NCI-H345 treated with DMSO at 0.1 percent for 48 hours (cell line): ENCODE measurements around the gene ZDHHC20.

Experiments
- DNase-seq: peaks from one replicate; lab custom pipeline; 2025; ENCODE audit not compliant: unreplicated experiment; lab: John Stamatoyannopoulos, UW

ZDHHC20 gene

DNA sequence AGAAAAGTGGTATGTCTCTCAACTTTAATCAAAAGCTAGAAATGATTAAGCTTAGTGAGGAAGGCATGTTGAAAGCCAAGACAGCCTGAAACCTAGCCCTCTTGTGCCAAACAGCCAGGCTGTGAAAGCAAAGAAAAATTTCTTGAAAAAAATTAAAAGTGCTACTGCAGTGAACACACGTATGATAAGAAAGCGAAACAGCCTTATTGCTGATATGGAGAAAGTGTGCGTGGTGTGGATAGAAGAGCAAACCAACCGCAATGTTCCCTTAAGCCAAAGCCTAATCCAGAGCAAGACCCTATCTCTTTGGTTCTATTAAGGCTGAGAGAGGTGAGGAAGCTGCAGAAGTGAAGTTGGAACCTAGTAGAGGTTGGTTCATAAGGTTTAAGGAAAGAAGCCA, 96.4 kb downstream of the ZDHHC20 start:
- DNase-seq = no peak

DNA sequence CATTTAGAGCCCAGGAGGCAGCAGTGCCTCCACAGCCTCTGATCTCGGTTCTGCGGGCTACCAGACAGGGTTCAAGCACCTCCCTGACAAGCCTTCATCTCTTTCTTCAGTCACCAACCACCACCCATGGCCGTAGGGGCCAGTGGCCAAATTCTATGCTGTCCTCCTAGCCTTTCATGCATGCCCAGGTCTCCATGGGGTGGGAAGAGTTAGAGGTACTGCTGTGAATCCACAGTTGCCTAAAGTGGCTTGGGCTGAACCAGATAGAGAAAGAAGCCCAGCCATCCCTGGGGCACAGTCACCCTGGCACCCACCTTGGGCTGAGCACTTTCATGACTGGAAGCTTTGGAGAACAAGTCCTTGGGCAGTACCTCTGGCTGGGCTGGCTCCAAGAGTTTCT, 97.4 kb downstream of the ZDHHC20 start:
- no peak for DNase-seq

DNA sequence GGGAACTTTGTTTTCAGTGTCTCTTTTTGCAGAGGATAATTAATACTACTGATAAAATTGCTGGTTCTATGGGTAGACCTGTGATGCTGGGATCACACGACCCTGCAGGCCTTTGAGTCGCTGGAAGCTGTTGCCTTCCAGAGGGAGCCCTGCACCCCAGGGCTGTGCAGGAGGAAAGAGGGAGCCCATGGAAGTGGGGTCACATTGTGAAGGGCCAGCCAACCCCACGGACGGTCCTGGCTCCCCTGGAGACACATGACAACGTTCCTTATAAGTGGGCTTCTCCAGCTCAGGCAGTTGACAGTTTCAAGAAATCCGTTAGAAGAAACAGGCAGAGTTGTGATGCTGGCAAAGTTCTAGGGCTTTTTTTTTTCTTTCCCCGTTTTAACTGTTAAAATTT, 98.0 kb downstream of the ZDHHC20 start:
- DNase-seq = no peak

DNA sequence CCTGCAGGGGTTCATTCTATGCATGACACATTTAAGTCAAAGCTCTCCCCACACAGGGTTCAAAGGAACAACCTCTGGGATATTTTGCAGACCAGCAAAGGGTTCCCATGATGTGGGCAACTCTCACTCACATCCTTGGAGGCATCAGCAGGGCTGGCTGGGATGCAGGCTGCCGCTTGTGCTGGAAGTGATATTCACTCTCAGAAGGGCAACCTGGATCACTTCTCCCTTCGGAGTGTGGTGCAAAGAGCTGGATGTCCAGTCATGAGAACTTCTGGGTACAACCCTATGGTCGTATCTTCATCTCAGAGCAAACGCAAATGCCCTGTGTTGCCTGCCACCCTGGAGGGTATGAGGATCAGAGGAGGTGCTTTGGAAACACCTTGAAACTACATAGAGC, 98.6 kb downstream of the ZDHHC20 start:
- DNase-seq = no peak

DNA sequence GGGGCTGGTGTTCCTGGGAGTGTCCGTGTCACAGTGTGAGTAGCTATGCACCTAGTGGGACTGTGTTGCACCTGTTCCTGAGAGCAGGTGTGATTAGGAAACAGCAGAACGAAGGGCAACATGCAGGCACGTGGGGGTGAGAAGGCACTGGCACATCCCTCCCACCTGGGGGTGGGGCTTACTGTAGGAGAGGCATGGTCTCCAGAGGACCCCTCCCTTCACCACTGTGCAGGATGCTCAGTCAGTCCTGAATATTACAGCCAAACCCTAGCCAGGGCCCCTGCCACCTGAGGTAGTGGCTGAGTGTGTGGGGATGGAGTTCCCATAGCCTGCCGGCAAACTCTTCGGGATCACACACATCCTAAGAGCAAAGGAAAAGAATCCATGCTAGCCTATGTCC, 99.2 kb downstream of the ZDHHC20 start:
- DNase-seq = no peak

DNA sequence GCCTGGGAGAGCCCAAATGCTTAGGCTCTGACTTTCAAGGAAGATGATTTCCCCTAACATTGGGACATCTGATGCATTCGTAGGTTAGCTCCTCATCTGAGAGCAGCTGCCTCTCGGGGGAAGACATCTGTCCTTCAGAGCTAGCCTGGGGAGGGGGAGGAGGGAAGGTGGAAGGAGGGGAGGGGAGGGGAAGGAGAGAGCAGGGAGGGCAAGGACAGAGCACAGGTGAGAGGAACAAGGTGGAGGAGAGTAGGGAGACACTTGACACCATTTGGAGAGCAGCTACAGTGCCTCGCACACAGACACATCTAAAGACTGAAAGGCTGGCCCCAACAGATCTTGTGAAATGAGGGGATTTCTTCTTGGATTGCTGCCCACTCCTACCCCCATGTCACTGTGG, 103.8 kb downstream of the ZDHHC20 start:
- DNase-seq = no peak

DNA sequence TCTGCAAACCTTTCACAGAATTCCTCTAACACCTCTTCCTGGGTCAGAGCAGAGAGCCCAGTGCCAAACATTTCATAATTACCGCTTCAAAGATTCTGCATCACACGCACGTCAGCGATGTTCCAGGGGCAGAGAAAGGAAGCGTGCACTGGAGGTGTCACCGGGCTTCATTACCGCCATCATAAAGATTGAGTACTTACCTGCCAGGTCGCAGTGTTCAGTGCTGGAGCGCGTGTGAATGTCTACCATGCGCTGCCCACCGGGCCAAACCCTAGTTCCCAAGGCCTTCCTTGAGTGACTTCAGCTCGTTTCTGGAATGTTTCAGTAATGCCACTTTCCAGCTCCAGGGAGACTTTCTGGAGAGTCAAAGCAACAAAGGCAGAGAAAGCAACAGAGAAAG, 104.4 kb downstream of the ZDHHC20 start:
- no peak for DNase-seq

DNA sequence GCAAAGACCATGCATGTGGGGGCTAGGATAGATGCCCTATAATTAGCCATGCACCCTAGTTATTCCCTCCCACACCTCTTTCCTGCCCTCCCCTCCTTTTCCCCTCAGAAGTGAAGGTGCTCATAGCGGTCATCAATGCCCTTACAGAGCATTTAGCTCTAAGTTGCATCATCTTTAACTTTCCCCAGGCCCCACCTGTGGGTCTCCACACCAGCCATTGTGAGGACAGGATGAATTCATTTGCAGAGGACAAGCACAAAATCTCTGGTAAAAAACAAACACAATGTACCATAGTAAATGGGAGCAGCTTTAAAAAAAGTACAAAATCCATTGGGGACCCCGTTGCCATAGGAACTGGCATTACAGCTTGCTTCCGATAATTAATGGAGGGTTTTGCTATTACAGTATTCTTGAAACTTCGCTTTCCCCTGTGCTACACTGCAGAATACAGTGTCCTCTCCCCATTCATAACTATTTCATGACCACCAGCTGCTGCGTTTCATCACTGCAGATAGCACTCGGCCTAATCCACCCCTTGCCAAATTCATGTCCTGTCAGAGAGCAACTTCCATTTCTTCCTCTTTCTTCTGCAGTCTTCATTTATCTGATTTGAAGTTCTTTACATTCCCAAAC, 110.5 kb downstream of the ZDHHC20 start:
- DNase-seq = no peak

DNA sequence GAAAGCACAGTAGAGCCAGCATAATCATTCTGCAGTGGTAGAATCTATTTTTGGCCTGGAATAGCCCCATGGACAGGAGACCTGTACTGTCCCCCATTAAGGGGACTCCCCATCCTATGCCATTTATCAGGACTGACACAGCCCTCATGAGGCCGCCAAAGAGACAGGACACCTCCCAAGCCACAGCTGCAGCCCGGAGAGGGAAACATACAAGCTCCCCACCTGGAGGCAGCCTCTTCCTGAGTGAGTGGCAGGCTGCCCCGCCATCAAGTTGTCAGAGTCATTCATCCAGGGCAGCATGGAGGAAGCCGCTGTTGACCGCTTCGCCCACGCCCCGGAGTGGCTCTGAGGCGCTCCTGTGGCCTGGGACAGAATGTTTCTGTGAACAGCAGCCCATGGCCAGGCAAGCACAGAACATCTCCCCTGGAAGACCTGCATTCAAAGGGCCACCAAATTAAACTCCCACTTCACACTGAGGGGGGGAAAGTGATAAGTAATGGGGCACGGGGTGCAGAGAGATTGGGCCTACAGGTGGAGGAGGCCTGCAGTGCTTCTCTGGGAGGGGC, 111.3 kb downstream of the ZDHHC20 start:
- no peak for DNase-seq

DNA sequence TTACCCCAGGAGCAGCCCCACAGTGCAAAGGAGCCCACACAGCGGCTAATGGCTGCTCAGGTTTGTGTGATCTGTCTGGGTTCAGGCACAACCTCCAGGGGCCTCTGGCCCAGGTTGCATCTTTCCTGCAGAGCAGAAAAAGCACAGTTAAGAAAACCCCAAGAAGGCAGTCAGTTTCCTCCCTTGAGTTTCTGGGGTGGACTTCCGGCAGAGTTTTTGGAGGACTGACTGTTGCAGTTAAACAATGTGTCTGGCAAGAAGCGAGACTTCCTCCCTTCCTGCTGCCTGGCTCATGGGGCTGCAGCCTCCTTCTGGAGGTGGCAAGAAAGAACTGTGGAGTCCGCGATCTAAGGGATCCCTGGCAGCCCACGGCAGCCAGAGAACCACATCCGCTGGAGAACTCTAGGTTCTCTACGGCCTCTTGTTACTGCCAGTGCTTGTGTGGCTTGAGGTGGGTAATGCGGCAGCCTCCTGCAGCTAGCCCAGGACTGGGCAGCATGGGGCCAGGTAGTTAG, 114.4 kb downstream of the ZDHHC20 start:
- DNase-seq = no peak

DNA sequence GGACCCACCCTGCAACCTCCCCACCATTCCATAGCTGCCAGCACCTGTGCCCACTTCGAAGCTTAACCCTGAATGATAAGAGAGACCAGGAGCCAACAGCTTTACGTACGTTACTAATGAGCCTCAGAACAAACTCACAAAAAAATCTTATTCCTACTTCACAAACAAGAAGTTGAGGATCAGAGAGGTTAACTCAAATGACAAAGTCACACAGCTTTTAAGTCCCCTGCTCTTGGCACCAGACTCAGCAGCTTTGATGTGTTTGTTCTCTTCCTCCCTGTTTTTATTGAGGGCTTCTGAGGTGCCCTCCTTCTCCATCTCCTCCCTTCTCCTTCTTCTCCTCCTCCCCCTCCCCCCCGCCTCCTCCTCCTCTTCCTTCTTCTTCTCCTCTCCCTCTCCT, 115.4 kb downstream of the ZDHHC20 start:
- DNase-seq = no peak

DNA sequence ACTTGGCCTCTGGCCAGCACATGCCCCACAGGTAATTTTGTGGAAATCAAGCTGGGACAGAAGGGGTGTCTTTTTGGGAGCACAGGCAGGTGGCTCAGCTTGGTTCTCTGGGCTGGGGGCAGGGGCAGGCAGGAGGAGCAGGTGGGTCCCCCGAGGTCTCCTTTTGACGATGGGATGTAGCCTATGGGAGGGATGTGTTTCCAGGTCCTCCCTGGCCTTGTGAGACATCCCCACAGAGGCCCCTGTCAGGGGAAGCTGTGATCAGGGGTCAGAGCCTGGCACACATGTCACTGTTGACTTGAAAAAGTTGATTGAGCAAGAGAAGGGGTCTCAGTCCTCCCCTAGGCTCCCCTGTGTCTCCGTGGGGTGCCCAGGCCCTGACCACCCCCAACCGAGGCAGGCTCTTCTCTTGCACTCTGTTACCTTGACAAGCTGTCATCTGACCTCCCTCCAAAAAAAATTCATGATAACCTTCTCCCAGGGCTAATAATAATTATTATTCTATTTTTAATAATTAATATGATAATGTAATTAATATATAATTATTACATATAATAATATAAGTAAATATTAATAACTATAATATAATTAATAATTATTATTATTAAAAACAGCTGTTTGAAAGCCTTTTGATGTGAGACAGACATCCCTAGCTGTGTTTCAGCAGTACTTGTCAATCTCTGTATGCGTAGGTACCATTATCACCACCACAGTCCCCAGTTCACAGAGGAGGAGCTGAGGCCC, 116.2 kb downstream of the ZDHHC20 start:
- no peak for DNase-seq

DNA sequence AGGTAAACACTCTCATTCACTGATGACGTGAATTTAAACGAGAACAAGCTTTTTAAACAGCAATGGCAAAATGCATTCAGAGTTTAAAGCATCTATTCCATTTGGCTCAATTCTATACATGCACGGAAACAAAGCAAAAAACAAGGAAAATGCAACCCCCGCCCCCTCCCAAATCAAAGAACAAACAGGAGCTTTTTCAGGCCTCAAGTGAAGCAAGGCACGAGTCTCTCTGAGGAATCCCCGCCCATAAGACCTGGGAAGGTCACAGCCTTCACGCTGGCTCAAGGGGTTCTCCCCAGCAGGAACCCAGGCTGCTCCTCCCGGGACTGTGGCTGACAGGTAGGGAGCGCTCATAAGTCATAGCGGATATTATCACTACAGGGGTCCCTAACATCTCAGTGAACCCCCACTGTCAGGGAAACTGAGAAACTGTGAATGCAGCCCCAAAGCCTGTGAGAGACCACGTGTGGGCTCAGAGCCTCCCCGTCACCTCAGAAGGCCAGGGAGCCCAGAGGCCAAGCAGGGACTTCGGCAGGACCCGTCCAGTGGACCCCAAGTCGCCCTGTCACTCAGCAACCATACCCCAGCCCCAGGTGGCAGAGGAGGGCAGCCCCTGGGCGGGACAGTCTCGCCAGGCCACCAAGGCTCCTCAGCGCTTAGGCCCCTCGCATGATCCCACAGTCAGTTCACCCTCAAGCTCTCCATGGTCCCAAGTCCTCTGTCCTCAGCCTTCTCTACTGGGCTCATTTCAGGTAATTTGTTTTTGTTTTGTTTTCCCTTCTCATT, 117.3 kb downstream of the ZDHHC20 start:
- DNase-seq = no peak

DNA sequence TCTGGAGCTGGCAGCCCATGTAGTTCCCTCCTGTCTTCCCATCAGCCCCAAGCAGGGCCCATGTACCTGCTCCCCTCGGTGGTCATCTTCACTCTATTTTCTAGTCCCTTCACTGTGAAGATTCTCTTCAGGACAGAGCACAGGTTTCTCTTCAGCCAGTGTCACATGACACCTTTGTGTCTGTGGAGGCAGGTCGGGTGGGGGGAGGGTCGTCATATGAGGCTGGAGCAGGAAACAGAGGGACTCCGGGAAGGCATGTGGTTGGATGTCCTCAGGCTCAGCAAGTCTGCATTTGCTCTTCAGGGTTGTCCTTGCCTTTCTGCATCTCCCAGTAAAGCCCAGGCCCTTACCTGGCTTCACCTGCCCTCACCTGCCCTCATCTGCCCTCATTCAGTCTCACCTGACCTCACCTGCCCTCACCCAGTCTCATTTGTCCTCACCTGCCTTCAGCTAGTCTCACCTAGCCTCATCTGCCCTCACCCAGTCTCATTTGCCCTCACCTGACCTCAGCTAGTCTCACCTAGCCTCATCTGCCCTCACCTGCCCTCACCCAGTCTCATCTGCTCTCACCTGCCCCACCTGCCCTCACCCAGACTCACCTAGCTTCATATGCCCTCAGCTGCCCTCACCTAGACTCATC, 120.3 kb downstream of the ZDHHC20 start:
- no peak for DNase-seq

DNA sequence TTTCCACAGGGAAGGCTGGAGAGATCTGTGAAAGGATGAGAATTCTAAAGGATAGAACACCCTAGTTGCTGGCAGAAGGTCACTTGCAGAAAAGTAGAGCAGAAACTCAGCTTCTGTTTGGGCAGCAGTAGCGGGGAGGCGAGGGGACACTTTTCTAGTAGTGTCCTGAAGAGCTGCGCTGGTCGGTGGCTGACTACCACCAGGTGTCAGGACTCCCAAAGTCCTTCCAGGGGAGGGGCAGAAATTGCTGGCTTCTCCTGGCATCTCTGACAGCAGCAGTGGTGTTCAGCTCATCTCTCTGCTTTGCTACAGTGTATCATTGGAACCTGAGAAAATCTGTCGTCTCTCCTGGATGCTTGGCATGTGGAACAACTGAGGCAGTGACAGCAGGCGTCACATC, 120.9 kb downstream of the ZDHHC20 start:
- DNase-seq = no peak

DNA sequence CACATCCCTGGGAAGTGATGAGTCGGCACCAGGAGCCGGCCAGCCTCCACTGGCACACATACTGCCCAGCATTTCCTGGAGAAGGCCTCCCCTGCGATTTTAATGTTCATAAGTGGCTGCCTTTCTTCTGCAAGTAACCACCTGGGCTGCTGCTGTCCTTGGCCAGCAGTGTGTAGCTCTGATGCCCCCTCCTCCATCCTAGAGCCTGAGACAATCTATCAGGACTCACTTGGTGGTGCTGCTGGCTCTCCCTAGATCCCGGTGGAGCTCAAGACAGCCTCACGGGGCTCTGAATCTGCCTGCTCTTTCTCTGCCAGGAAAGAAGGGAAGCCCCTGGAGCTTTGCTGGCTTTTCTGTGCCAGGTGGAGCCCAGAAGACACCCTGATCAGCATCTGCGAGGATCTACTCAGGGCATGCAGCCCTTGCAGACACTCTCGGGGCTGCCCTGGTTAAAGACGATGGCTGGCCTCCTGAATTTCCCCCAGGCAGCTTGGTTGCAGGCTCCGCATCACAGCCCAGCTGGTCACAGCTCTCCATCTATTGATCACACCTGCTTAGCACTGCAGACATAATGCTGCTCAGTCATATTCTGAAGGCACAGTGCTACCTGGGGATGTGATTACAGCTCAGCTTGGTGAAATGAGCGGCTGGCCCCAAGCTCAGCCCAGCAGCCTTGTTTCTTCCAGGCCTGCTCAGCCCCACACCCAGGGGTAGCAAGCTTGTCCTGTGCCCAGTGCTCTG, 122.3 kb downstream of the ZDHHC20 start:
- DNase-seq = no peak

DNA sequence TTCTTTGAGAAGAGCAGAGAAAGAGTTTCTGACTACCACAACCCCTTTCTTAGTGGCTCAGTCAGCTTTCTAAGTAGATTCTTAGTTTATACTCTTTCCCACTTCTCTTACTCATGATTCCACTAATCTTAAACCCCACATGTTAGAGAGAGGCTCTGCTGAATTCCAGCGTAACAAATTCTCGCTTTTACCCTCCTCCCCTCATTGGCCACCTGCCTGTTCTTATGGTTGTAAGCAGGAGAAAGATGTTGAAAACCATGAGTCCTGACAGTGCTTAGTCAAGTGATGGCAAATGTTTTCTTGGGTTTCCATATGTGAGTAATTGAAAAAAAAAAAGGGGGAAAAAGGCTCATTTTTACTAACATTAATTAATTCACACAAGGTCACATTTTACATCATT, 125.9 kb downstream of the ZDHHC20 start:
- no peak for DNase-seq

DNA sequence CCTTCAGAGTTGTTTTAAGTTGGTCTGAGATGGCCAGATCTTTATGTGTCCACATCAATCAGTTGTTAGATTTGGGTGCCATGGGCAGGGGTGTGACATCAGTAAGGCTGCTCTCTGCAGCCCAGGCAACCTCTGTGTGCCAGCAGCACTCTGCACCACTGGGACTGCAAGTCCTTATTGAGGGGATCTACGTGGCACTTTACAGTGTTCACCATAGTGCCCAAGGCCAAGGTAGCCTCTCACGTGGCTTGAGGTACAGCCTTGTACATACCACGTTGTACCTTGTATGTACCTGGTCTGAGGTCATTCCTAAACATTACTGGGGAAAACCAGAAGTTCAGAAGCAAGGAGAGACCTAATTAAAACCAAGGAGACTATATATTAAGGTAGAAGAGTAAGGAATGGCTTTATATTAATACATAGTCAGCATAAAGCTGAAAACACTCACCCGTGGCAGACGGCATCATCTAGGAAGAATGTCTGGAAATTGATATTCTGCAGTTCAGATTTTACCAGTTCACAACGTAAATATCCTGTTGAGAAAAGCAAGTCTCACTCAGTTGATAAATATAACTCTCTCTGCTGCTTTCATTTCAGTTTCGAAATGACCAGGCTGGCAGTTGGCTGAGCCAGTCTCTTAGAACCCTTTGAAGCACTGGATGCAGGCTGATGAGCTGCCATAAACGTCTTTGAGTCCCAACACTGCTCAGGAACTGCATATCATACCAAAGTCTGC, 128.8 kb downstream of the ZDHHC20 start:
- DNase-seq = no peak

DNA sequence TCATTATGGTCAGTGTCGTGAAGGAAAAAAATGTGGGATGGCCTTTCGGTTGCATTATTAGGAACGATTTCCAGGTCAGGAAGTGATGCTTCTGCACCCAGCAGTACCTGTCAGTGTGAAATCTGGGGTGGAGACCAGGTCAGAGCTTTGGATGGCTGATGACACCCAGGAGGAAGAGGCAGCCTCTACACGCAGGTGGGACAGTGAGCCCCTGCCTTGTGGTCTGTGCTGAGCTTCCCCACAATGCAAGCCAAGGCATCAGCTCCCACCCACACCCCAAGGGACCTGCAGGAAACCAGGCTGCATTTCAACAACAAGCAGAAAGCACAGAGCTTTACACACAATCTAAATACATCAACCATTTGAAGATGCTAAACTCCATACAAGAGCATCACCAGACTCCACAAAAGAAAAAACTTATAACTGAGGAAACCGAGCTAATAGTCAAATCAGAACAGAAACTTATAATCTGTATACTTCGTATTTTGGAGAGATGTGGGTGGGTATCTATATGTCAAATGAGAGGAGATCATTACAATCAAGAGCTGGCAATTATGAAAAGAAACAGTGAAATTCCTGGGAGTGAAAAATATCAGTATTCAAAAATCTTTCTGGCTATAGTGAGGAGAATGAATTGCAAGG, 130.1 kb downstream of the ZDHHC20 start:
- no peak for DNase-seq
